Lower lobe of right lung (tissue), 2 donors: ENCODE data around the gene PIKFYVE. TPM values are rescaled to one million over a fixed set of nuclear protein-coding genes. Genes with fewer than 3 reads are reported as not detected.

Experiments
- ATAC-seq, 2 donors: fragments of 200-7000 bp; cut with Tn5 transposase; one replicate each; pipeline ENCODE4 v1.9.1; 2020 to 2022; ENCODE audit warnings: mild to moderate bottlenecking in 2 of 2, moderate library complexity in 2 of 2
- DNase-seq: peaks from one replicate; pipeline ENCODE4 v3.0.0-alpha.2; 2020
- H3K27ac ChIP-seq: fragments of 200-600 bp; one replicate; pipeline ENCODE4 v1.8.0; 2022
- H3K27me3 ChIP-seq: fragments of 200-600 bp; one replicate; pipeline ENCODE4 v1.8.0; 2022; ENCODE audit warnings: low read depth
- H3K36me3 ChIP-seq: fragments of 200-600 bp; one replicate; pipeline ENCODE4 v1.8.0; 2022; ENCODE audit warnings: mild to moderate bottlenecking
- H3K4me1 ChIP-seq: fragments of 200-600 bp; one replicate; pipeline ENCODE4 v1.8.0; 2022
- H3K4me3 ChIP-seq: fragments of 200-600 bp; one replicate; pipeline ENCODE4 v1.8.0; 2022; ENCODE audit warnings: mild to moderate bottlenecking
- H3K9me3 ChIP-seq: fragments of 200-600 bp; one replicate; pipeline ENCODE4 v1.8.0; 2022
- intact Hi-C: fragments of 100-400 bp; cut with DNase I; formaldehyde crosslinking; loops from one replicate; pipeline ENCODE4 v1.11.0; 2022
- total RNA-seq: library from RNA; stranded (reverse); fragmentation: NEBNext Ultra II Directional; extraction: Animal tissue kit (Norgen Biotek cat#: 25700); gene quantifications from one replicate; pipeline ENCODE4 v1.2.1, GENCODE V29; 2021
- TF ChIP-seq, protein P1 (sequence below): fragments of 200-600 bp; IDR thresholded peaks from one replicate; pipeline ENCODE4 v1.8.0; 2022; ENCODE audit warnings: antibody characterized with exemption, mild to moderate bottlenecking
- donor health status: DM: no; HTN: yes; CAD: no; lungs with severe emphysema.

The PIKFYVE gene
- total RNA-seq, 1 donor from 2014 or later: 27.8 TPM

DNA sequence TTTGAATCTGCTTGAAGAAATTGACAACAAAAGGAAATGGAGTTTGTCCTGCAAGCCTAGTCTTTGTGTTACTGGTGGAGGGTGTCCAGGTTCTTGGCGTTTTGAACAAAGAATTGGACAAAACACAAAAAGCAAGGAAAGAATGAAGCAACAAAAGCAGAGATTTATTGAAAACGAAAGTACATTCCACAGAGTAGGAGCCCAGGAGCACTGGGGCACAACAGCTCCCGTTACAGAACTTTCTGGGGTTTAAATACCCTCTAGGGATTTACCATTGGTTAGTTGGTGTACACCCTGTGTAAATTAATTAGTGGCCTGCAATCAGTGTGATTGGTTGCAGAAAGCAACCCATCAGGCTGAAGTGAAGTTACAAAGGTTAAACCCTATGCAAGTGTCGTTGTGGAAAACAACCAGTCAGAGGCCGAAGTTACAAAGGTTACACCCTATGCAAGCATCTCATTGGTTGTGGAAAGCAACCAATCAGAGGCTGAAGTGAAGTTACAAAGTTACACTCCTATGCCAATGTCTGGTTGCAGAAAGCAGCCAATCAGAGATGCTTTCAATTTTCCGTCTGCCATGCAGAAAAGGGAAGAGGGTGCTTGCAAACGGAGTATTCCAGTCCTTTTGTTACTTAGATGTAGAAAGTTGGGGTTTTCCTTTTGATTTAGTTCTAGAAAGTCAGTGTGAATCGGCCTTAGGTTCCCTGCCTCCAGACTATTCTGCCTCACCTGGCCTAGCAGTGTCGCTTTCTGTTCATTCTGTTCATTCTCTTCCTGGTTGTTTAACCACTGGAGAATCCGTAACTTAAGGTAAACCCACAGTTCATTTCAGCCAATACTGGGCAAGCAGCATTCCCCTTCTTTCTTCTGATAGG, 92.9 kb downstream of the PIKFYVE start:
- TF ChIP-seq, protein P1, sequence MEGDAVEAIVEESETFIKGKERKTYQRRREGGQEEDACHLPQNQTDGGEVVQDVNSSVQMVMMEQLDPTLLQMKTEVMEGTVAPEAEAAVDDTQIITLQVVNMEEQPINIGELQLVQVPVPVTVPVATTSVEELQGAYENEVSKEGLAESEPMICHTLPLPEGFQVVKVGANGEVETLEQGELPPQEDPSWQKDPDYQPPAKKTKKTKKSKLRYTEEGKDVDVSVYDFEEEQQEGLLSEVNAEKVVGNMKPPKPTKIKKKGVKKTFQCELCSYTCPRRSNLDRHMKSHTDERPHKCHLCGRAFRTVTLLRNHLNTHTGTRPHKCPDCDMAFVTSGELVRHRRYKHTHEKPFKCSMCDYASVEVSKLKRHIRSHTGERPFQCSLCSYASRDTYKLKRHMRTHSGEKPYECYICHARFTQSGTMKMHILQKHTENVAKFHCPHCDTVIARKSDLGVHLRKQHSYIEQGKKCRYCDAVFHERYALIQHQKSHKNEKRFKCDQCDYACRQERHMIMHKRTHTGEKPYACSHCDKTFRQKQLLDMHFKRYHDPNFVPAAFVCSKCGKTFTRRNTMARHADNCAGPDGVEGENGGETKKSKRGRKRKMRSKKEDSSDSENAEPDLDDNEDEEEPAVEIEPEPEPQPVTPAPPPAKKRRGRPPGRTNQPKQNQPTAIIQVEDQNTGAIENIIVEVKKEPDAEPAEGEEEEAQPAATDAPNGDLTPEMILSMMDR: no peak
- intact Hi-C loops: no loop called here
- H3K9me3 ChIP-seq: no peaks in the 10 kb centered on the region
- H3K36me3 ChIP-seq: peaks cover 35% of the 10 kb centered on the region
- ATAC-seq (no peak), DNase-seq (no peak)
- no peaks in the 10 kb centered on the region for H3K27me3 ChIP-seq
- H3K27ac ChIP-seq: no peak overlapping the region
- no peaks in the 10 kb centered on the region for H3K4me1 ChIP-seq
- H3K4me3 ChIP-seq: no peak overlapping the region

DNA sequence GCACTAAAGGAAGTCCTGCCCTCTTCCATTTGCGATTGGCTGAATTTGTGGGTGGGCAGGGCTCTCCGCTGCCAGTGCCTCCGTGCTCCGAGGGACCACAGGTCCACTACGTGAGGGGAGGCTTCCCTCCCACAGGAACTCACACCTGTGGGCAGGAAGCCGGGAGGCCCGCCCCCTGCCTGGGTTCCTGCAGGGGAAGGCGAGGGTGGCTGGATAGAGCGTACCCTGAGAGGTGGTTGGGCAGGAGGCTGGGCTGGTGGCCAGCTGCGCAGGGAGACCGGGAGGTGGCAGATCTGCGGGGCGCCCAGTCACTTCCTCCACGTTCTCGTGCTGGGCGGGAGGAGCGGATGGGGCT, 93.6 kb downstream of the PIKFYVE start:
- ATAC-seq (peak; percentile 39 to 49), DNase-seq (no peak)
- no peaks in the 10 kb centered on the region for H3K27me3 ChIP-seq
- peaks cover 28% of the 10 kb centered on the region for H3K36me3 ChIP-seq
- no peak overlapping the region for H3K4me3 ChIP-seq
- no peaks in the 10 kb centered on the region for H3K9me3 ChIP-seq
- H3K27ac ChIP-seq: no peak overlapping the region
- no peaks in the 10 kb centered on the region for H3K4me1 ChIP-seq
- TF ChIP-seq, protein P1: no peak
- intact Hi-C loops: no loop called here

DNA sequence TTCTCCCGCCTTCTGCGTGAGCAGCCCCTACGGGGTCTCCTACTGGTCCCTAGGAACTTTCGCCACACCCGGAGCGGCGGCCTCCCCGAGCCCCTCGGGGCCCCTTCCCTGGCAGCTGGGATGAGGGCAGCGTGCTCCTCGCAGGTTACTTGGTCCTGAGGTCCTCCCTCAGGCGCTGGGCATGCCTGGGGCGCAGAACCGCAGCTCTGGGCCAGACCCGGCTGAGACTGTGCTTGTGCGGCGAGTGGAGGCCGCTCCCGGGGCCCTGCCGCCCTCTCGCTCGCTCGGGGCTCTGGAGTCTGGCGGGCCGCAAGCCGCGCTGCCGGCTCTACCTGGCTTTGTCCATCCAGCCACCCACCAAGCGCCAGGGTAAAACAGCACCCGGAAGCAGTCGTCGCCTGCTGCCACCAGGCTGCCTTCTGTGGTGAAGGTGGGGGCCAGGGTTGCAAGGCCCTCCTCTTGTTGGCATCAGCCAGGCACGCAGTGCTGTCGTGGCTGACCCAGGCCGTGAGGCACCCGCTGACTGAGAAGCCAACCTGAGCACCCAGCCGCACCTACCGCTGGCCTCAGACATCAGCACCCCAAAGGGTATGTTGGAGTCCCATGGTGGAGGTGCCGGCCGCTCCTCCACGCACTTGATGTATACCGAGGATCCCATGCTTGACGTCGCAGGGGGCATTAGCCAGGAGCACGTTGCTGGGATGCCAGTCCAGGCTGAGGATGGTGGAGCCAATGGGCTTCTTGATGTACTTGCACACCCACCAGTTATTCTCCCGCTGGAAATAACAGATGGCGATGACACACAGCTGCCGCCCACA, 94.4 kb downstream of the PIKFYVE start:
- DNase-seq (no peak), ATAC-seq (peak; percentile 24 to 51)
- H3K36me3 ChIP-seq: peaks cover 20% of the 10 kb centered on the region
- H3K4me3 ChIP-seq: no peak overlapping the region
- no peak overlapping the region for H3K27ac ChIP-seq
- intact Hi-C loops: no loop called here
- no peaks in the 10 kb centered on the region for H3K27me3 ChIP-seq
- TF ChIP-seq, protein P1: no peak
- no peaks in the 10 kb centered on the region for H3K4me1 ChIP-seq
- H3K9me3 ChIP-seq: no peaks in the 10 kb centered on the region

DNA sequence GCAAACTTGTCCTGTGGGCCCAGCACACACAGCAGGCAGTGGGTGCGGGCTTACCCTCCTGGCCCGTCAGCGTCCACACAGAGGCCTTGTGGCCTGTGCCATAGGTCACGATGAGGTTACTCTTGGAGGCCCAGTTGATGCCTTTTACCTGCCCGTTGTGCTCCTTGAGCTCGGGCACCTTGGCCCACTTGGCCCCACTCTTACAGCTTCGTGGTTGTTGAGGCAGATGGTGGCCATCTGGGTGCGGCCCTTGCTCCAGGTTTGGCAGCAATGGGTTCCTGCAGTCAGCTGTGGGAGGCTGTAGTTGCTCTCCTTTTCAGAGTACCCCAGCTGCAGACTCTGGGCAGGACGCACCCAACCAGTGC, 95.0 kb downstream of the PIKFYVE start:
- no peak for ATAC-seq
- Histone ChIP-seq H3K4me1 (no peaks in the 10 kb centered on the region), H3K4me3 (no peak overlapping the region), H3K36me3 (peaks cover 14% of the 10 kb centered on the region), H3K9me3 (no peaks in the 10 kb centered on the region), H3K27me3 (no peaks in the 10 kb centered on the region), H3K27ac (no peak overlapping the region)
- TF ChIP-seq, protein P1: no peak
- no peak for DNase-seq
- intact Hi-C loops: no loop called here

DNA sequence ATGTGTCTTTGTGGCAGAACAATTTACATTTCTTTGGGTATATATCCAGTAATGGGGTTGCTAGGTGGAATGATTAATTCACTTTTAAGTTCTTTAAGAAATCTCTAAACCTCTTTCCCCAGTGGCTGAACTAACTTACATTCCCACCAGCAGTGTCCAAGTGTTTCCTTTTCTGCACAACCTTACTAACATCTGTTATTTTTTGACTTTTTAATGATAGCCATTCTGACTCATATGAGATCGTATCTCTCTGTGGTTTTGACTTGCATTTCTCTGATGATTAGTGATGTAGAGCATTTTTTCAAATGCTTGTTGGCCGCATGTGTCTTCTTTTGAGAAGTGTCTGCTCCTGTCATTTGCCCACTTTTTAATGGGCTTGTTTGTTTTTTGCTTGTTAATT, 97.4 kb downstream of the PIKFYVE start:
- intact Hi-C loops: no loop called here
- Histone ChIP-seq H3K36me3 (no peaks in the 10 kb centered on the region), H3K4me3 (no peak overlapping the region), H3K27me3 (no peaks in the 10 kb centered on the region), H3K4me1 (no peaks in the 10 kb centered on the region), H3K27ac (no peak overlapping the region), H3K9me3 (no peaks in the 10 kb centered on the region)
- ATAC-seq (no peak), DNase-seq (no peak)
- TF ChIP-seq, protein P1: no peak
